Activated naive CD8-positive, alpha-beta T cell treated with anti-CD3 and anti-CD28 coated beads for 36 hours (primary cell): ENCODE measurements around the gene MAGOH. TPM values are rescaled to one million over a fixed set of nuclear protein-coding genes. Genes with fewer than 3 reads are reported as not detected.
"Not testable (repeated sequence)": the region's sequence is repeated elsewhere in the genome, so short reads cannot be mapped to it uniquely, and the experiment has no call there.

ENCODE experiments used
- DNase-seq: peaks from one replicate; pipeline ENCODE4 v3.0.0; 2021
- H3K27ac Mint-ChIP-seq: one replicate; pipeline ENCODE4 v1.8.0; 2022; ENCODE audit warnings: mild to moderate bottlenecking, moderate library complexity, mixed read lengths
- H3K27me3 Mint-ChIP-seq: one replicate; pipeline ENCODE4 v1.8.0; 2022; ENCODE audit warnings: mild to moderate bottlenecking, mixed read lengths
- H3K36me3 Mint-ChIP-seq: one replicate; pipeline ENCODE4 v1.8.0; 2021; ENCODE audit warnings: mild to moderate bottlenecking, mixed read lengths
- H3K4me1 Mint-ChIP-seq: one replicate; pipeline ENCODE4 v1.8.0; 2021; ENCODE audit warnings: mixed read lengths
- H3K4me3 Mint-ChIP-seq: one replicate; pipeline ENCODE4 v1.8.0; 2022; ENCODE audit warnings: mild to moderate bottlenecking, moderate library complexity, mixed read lengths
- H3K9me3 Mint-ChIP-seq: one replicate; pipeline ENCODE4 v1.8.0; 2022; ENCODE audit warnings: mixed read lengths
- total RNA-seq, 2 experiments: library from RNA; stranded (reverse); gene quantifications; one replicate each; pipeline ENCODE4 v1.2.3, GENCODE V29; 2021

MAGOH gene
- 100 to 1,000 TPM; 114 to 118 TPM for total RNA-seq

DNA sequence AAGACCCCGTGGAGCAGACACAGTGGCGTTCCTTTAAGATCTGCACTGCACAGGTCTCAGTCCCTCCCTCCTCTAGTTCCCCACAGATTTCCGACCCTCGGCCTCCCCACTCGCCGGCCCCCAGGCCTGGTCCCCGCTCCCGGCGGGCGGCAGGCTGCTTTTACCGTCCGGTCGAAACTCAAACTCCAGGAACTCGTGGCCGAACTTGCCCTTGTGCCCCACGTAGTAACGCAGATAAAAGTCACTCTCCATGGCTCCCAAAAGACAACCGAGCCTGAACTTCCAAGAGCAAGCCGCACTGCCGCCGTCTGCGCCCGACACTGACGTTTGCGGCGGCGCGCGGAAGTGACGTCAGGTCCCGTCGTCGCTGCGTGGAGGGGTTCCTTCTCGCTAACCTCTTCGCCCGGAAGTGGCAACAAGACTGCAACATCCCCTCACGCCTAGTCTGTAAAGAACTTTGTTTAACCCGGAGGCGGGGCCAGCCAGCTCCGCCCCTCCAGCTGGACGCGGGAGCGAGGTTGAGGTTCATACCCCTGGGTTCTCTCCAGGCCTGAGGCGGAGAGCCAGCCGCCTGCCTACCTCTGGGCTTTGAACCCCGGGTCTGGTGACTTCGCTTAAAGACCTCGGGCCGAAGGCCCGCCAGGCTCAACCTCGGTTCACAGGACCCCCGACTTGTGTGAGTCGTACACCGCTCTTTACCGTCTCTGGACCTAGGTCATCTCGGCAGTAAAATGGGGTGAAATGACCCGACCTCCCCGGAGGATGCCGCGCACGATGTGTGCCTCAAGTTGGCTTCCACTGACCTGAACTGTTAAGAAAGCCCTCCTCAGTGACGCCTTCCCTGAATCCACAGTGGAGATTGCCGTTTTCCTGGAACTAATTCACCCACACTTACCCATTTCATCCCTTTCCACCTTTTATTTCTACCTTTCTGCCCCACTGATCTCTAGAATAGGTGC is at the start of gene MAGOH:
TSS of gene MAGOH (minus strand) at position 322 of the 959 bp plus-strand sequence. CDS start at position 252, 70 bp downstream.
- Mint-ChIP-seq H3K27ac (peak within 1 kb of the TSS; percentile 91), H3K9me3 (no peaks in the 10 kb centered on the region), H3K4me1 (peaks cover 22% of the 10 kb centered on the region)

DNA sequence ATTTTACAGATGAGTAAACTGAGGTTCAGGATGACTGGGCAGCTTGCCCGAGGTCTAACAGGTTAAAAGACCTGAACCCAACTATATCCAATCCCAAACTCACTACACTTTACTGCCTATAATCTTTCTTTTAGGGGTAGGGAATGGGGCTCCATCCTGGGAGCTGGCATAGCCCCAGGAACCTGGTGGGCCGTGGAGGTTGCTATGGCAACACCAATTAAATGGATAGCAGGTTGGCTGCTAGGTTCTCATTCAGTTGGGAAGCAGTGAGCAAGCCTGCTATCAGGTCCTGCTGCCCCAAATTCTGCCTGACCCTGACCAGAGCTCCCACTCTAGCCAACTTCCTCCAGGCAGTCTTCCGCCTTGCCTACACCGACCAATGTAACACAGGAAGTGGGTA is 48.6 kb upstream of the MAGOH start:
- no peaks in the 10 kb centered on the region for H3K9me3 Mint-ChIP-seq
- no peaks in the 10 kb centered on the region for H3K27me3 Mint-ChIP-seq
- peaks cover 3% of the 10 kb centered on the region for H3K36me3 Mint-ChIP-seq
- no peak for DNase-seq
- no peaks in the 10 kb centered on the region for H3K4me1 Mint-ChIP-seq
- H3K4me3 Mint-ChIP-seq = no peak overlapping the region
- H3K27ac Mint-ChIP-seq = no peak overlapping the region

More for the DNA sequence above, at the start of gene MAGOH:
- peaks cover 24% of the 10 kb centered on the region for H3K36me3 Mint-ChIP-seq
- DNase-seq = peak; percentile 94
- peak within 1 kb of the TSS; percentile 94 for H3K4me3 Mint-ChIP-seq
- H3K27me3 Mint-ChIP-seq = no peaks in the 10 kb centered on the region

DNA sequence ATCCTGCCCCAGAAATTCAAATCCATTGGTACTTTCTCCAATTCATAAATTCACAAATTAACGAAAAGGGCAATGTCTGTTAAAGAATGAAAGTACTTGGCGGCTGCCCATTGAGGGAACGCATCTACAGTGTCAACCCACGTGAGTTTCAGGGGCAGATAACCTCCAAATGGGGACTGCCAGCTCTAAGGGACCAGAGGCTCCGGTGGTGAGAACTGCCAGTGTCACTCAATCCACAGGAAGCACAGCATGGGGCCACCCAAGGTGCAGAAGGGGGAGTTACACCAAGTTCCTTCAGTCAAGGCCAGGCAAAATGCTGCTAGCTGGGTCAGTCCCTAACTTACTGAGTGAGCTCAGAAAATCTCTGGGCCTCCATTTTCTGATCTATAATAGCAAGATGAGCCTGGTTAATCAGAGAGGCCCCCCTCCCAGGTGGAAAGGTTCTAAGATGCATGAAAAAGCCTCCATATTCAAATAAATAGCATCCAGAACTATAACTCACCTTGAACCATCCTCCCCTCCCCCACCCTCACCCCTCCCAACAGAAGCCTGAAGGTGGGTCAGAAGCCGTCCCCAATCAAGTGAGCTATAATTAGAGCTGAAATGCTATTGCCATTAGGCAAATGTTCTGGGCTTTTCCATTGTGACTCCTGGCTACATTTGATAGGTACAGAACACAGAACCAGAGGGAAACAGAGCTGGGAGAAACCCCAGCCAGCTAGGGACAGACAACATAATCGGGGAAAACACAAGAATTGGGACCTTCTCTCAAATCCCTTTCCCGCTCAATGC is 47.8 kb upstream of the MAGOH start:
- Mint-ChIP-seq H3K4me1 (no peaks in the 10 kb centered on the region), H3K27me3 (no peaks in the 10 kb centered on the region), H3K36me3 (peaks cover 5% of the 10 kb centered on the region), H3K9me3 (no peaks in the 10 kb centered on the region), H3K27ac (no peak overlapping the region), H3K4me3 (no peak overlapping the region)
- DNase-seq = no peak

DNA sequence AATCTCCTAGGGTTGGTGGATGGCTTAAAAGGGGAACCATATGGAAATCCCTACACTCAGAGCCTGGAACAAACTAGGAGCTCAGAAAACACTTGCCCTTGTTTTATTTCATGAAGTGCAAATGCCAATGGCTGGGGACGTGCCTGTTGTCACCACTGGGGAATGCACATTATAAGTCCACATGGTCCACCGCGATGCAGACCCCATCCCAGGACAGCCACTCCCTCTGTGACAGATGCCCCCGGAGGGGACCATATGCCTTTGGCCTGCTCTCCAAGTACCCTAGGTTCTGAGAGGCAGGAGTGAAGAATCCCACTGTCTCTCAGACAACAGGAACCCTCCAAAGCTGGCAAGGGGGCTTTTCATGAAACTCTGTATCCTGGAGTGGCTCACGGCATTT is 47.2 kb upstream of the MAGOH start:
- no peaks in the 10 kb centered on the region for H3K9me3 Mint-ChIP-seq
- H3K4me3 Mint-ChIP-seq = no peak overlapping the region
- DNase-seq = no peak
- H3K27me3 Mint-ChIP-seq = no peaks in the 10 kb centered on the region
- peaks cover 5% of the 10 kb centered on the region for H3K36me3 Mint-ChIP-seq
- no peak overlapping the region for H3K27ac Mint-ChIP-seq
- no peaks in the 10 kb centered on the region for H3K4me1 Mint-ChIP-seq

DNA sequence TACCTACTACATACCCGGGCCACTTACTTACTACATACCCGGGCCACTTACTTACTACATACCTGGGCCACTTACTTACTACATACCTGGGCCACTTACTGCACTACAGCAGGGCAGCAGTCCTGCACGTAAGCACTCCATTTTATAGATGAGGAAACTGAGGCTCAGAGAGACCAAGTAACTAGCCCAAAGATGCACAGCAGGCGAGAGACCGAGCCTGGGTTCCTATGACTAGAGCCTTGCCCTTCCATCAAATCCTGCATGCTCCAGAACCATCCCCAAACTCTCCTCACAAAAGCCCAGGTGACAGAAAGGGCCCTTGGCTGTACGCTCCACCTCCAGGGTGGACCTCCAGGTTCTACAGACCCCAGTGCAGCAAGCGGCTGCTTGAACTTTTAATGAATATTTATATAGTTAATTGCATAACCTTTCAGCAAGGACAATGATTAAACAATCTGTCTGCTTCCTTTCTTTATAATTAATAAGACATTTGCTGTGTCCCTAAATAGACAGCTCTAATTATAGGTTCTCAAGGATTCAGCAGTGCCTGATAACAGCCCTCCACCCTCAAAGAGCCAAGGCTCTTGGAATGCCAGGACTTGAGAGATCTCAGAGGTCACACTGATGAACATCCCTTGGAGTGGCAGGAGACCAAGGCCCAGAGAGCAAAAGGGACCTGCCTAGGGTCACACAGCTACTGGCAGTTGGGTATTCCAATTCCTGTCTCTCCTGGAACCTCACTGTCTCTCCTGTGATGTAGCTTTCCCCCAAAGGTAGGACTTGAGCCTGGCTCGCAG is 46.1 kb upstream of the MAGOH start:
- no peaks in the 10 kb centered on the region for H3K27me3 Mint-ChIP-seq
- no peak for DNase-seq
- H3K36me3 Mint-ChIP-seq = peaks cover 5% of the 10 kb centered on the region
- no peaks in the 10 kb centered on the region for H3K4me1 Mint-ChIP-seq
- H3K27ac Mint-ChIP-seq = no peak overlapping the region
- no peaks in the 10 kb centered on the region for H3K9me3 Mint-ChIP-seq
- no peak overlapping the region for H3K4me3 Mint-ChIP-seq

DNA sequence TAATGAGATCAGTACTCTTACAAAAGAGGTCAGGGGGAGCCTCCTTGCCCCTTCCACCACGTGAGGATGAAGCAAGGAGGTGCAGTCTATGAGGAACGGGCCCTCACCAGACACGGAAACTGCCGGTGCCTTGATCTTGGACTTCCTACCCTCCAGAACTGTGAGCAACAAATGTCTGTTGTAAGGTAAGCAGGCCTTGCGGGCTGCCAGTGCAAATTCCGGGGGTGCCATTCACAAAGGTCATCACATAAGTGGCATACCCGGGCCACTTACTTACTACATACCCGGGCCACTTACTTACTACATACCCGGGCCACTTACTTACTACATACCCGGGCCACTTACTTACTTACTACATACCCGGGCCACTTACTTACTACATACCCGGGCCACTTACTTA is 44.8 kb upstream of the MAGOH start:
- DNase-seq, H3K36me3 Mint-ChIP-seq, H3K4me3 Mint-ChIP-seq, H3K27ac Mint-ChIP-seq, H3K9me3 Mint-ChIP-seq, H3K4me1 Mint-ChIP-seq, H3K27me3 Mint-ChIP-seq: not testable (repeated sequence)

DNA sequence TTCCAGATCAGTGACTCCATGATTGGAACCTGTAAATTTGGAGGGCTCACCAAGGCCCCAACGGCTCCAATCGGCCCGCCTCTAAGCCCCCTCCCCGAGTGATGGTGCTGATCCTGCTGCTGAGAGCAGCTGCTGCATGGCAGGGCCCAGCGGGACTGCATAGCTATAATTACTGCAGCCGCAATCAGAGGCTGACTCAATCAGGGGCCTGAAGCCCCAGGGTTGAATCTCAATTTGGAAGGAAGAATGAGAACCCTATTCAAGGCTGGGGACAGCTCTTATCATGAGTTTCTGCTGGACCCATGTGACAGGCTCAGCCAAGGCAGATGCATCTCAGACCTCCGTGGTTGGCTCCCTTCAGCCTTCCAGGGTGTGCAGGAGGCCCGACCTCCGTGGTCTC is 42.8 kb upstream of the MAGOH start:
- no peaks in the 10 kb centered on the region for H3K4me1 Mint-ChIP-seq

DNA sequence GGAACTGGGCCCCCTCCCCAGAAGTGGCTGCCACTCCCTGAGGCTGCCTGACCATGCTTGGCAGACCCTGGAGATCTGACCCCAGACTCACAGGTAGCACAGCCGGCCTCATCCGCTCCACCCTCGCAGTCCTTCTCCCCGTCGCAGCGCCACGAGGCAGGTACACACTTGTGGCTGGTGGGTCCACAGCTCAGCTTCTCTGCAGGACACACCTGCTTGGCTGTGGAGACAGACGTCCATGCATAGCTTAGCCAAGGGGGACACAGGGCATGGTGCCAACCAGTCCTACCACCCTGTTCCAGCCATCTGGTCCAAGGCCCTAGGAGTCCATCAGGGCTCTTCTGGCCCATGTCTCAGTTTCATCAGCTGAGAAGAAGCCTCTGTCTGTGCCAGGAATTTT is 42.2 kb upstream of the MAGOH start:
- Mint-ChIP-seq H3K36me3 (peaks cover 17% of the 10 kb centered on the region), H3K27ac (no peak overlapping the region), H3K9me3 (no peaks in the 10 kb centered on the region), H3K4me3 (no peak overlapping the region), H3K27me3 (no peaks in the 10 kb centered on the region), H3K4me1 (no peaks in the 10 kb centered on the region)
- no peak for DNase-seq

More for the DNA sequence above, 42.8 kb upstream of the MAGOH start:
- no peak overlapping the region for H3K27ac Mint-ChIP-seq
- peaks cover 13% of the 10 kb centered on the region for H3K36me3 Mint-ChIP-seq
- H3K27me3 Mint-ChIP-seq = no peaks in the 10 kb centered on the region
- H3K4me3 Mint-ChIP-seq = no peak overlapping the region
- no peak for DNase-seq
- no peaks in the 10 kb centered on the region for H3K9me3 Mint-ChIP-seq

DNA sequence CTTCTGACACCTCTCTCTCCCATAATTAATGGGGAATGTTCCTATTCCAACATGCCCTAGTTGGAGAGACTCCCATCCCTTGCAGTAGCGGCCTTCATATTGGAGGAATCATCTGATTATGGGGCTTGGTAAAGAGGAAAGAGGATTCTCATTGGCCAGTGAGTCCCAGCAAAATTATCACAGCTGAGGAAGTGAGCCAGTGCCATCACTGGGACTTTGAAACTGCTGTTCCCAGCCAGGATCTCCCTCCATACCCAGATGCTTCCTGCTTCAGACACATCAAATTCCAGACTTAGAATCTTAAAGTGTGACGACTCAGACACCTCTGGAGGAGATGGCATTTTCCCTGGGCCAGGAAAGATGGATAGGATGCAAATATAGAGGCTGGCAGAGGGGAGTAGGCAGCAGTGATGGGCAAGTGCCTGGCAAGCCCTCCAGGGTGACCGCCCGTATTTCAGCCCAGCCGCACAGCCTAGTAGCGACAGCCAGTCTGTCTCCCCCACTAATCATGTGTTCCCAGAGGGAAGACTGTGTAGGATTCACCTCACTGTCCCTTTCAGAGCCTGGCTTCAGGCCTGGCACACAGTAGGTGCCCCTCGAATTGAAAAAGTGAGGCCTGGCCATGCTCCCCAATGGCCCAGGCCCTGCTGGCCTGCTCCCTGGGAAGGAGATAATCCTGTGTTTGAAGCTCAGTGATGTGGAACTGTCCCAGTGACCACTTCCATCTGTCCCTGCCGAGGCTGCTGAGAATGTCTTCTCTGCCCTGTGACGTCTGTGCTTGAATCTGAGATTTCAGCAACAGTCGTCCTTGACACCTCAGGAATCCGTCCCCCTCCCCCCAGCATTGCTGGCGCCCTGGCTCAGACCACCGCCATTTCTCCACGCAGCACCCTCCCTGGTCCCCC is 41.2 kb upstream of the MAGOH start:
- no peak overlapping the region for H3K27ac Mint-ChIP-seq
- no peaks in the 10 kb centered on the region for H3K9me3 Mint-ChIP-seq
- no peak for DNase-seq
- no peak overlapping the region for H3K4me3 Mint-ChIP-seq
- no peaks in the 10 kb centered on the region for H3K4me1 Mint-ChIP-seq
- peaks cover 19% of the 10 kb centered on the region for H3K36me3 Mint-ChIP-seq
- H3K27me3 Mint-ChIP-seq = no peaks in the 10 kb centered on the region

DNA sequence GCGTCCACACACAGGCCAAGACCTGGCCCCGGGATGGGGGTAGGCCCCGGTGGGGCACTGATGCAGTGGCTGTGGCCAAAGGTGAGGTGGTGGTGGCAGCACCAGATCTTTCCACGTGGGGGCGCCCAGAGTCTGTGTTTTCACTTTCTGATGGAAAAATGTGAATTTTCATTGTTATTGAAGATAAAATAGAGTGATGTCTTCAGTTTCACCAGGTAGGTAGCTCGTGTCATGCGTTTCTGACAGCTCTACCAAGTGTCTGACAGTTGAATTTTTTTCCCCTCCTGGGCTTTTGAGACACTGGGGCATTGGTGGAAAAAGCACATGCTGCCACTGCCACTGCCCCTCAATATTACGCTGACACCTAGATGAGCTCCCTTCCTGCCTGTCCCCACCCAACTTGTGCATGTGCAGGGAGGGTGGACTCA is 40.0 kb upstream of the MAGOH start:
- DNase-seq = peak; percentile 59
- Mint-ChIP-seq H3K27ac (peak overlapping the region; percentile 20), H3K36me3 (peaks cover 19% of the 10 kb centered on the region), H3K9me3 (no peaks in the 10 kb centered on the region), H3K4me3 (no peak overlapping the region), H3K27me3 (no peaks in the 10 kb centered on the region), H3K4me1 (no peaks in the 10 kb centered on the region)

DNA sequence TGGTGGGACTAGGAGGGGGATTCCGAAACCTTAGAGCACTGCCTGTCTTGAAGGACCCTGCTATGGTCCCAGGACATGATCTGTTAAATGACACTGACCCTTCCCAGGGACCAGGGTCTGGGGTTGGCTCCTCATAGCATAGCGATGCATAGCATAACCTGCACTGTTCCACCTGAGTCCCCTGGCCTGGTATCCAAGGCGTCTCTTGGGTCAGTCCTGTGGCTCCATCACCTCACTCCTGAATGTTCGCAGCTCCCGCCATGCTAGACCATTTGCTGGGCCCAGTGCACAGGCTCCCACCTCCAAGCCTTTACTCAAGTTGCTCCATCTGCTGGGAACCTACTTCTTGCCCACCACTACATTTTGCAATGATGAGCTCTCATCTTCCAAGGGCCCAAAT is 39.0 kb upstream of the MAGOH start:
- Mint-ChIP-seq H3K4me3 (no peak overlapping the region), H3K27me3 (no peaks in the 10 kb centered on the region), H3K27ac (no peak overlapping the region), H3K4me1 (no peaks in the 10 kb centered on the region), H3K36me3 (peaks cover 19% of the 10 kb centered on the region), H3K9me3 (no peaks in the 10 kb centered on the region)
- DNase-seq = no peak

DNA sequence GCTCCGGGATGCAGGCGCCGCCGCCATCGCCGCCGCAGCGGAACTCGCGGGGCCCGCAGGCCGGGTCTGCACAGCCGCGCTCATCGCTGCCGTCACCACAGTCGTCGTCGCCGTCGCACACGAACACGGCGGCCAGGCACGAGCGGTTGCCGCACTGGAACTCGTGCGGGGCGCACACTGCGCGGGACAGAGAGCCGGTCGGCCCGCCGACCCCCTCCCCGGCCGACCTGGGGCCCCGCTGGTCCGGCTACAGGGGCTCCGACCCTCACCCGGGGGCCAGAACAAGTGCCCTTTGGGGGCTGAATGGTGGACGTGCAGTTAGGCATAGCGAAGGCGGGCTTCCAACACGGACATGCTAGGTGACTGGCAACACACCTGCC is 38.6 kb upstream of the MAGOH start:
- DNase-seq = no peak
- Mint-ChIP-seq H3K4me3 (no peak overlapping the region), H3K9me3 (no peaks in the 10 kb centered on the region), H3K4me1 (no peaks in the 10 kb centered on the region), H3K27ac (no peak overlapping the region), H3K27me3 (no peaks in the 10 kb centered on the region), H3K36me3 (peaks cover 19% of the 10 kb centered on the region)

DNA sequence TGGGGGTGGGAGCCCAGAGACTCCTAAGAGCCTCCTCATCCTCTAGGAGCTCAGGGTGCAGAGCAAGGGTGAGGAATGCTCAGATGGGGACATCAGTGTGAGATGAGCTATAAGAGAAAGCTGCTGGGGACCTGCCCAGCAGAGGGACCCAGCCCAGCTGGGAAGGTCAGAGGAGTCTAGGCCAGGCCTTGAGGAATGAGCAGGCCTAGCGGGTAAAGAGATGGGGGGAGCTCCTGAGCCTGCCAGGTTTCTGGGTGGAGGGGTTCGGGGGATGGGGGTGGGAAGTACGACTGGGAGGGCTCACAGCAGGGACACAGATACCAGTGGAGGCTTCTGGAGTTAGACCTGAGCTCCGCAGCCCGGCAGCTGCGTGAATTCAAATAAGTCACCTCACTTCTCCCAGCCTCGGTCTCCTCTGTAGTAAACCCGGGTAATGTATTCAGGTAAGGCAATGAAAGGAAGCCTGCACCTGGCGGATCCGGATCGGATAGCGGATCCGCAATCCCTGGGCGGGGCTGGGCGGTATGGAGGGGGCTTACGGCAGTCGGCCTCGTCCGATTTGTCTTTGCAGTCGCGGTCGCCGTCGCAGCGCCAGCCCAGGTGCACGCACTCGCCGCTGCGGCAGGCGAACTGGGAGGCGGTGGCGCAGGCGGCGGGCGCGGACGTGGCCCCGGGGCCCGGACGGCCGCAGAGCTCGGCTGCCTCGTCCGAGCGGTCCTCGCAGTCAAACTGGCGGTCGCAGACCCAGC is 38.0 kb upstream of the MAGOH start:
- no peak overlapping the region for H3K27ac Mint-ChIP-seq
- H3K9me3 Mint-ChIP-seq = no peaks in the 10 kb centered on the region
- no peaks in the 10 kb centered on the region for H3K27me3 Mint-ChIP-seq
- DNase-seq = no peak
- no peaks in the 10 kb centered on the region for H3K4me1 Mint-ChIP-seq
- H3K36me3 Mint-ChIP-seq = peaks cover 17% of the 10 kb centered on the region
- H3K4me3 Mint-ChIP-seq = no peak overlapping the region
